ENCODE measurements around the gene TRERF1.
"Not testable (repeated sequence)": the region's sequence is repeated elsewhere in the genome, so short reads cannot be mapped to it uniquely, and the experiment has no call there.

The TRERF1 gene

DNA sequence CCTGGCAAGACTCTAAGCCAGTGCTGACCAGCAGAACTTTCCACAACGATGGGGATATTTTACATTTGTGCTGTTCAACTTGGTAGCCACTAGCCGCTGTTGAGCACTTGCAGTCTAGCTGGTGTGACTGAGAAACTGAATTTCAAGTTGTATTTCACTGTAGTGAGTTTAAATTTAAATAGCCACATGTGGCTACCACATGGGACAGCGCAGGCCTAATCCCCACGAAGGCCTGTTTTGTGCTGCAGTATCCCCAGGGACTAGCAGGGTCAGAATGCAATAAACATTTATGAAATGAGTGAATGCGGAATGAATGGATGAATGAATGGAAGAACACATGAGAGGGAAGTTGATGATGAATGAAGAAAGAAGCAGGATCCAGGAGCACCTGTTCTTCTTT, 115.8 kb downstream of the TRERF1 start:
- no peak for DNase-seq

DNA sequence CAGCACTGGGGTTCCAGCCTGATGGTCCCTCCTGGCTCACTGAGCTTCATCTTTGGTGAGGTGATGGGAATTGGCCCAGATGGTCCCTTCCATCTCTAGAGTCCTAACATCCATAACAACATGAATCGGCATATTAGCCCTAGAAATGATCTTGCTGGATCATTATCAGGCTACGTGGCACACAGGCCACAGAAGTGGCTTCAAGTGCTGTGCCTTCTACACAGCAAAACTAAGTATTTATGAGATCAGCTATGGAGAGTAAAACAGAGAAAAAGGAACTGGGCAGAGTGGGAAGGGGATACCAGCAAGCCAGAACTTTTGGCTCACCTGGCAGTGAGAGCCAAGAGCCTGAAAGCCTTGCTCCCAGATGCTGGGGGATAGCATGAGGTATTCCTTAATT, 116.9 kb downstream of the TRERF1 start:
- no peak for DNase-seq

GRCh38 chr6:42333612-42334011, 118.1 kb downstream of the TRERF1 start:
- DNase-seq: no peak

- no peak for DNase-seq
These were observed 118.8 kb downstream of the TRERF1 start for GRCh38 chr6:42332916-42333315.

DNA sequence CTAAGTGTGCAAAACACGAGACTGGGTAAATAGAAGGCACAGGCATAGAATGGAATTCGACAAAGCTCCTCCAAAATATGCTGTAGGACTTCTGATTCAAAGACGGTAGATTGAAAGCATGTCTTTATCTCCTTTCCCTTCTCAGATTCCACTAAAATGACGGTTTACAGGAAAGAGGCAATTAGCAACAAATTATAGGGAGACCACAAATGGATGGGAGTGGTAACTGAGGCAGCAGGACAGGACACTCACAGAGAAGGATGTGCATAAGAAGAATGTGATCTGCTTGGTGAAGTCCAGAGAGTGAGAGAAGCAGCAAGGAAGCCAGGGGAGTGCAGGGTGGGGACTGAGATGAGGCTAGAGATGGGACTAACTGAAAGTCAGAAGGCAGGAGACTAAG, 120.7 kb downstream of the TRERF1 start:
- no peak for DNase-seq

GRCh38 chr6:42326248-42326647, 125.5 kb downstream of the TRERF1 start:
- DNase-seq: no peak

- not testable (repeated sequence) for DNase-seq
These were observed 126.9 kb downstream of the TRERF1 start for GRCh38 chr6:42324656-42325324.

GRCh38 chr6:42322676-42323075, 129.1 kb downstream of the TRERF1 start:
- DNase-seq: no peak

GRCh38 chr6:42321976-42322375, 129.8 kb downstream of the TRERF1 start:
- DNase-seq: no peak

DNA sequence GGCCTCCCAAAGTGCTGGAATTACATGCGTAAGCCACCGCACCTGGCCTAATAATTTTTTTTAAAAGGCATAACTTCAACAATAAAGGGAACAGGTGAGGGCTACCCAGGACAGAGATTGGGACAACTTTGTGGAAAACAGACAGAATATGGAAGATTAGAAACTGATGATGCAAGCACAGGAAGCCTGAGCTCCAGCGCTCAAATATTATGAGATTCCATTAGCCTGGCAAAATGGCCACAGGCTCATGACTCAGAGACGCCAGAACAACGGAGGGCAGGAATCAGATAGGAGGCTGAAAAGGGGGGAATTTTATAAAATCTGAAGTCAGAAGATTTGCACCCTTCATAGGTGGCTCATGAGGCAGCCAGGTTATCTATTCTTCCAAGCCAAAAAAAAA, 131.0 kb downstream of the TRERF1 start:
- no peak for DNase-seq

GRCh38 chr6:42318480-42318879, 133.2 kb downstream of the TRERF1 start:
- no peak for DNase-seq

- DNase-seq: peak; percentile 3
These were observed 134.7 kb downstream of the TRERF1 start for GRCh38 chr6:42316981-42317380.

DNA sequence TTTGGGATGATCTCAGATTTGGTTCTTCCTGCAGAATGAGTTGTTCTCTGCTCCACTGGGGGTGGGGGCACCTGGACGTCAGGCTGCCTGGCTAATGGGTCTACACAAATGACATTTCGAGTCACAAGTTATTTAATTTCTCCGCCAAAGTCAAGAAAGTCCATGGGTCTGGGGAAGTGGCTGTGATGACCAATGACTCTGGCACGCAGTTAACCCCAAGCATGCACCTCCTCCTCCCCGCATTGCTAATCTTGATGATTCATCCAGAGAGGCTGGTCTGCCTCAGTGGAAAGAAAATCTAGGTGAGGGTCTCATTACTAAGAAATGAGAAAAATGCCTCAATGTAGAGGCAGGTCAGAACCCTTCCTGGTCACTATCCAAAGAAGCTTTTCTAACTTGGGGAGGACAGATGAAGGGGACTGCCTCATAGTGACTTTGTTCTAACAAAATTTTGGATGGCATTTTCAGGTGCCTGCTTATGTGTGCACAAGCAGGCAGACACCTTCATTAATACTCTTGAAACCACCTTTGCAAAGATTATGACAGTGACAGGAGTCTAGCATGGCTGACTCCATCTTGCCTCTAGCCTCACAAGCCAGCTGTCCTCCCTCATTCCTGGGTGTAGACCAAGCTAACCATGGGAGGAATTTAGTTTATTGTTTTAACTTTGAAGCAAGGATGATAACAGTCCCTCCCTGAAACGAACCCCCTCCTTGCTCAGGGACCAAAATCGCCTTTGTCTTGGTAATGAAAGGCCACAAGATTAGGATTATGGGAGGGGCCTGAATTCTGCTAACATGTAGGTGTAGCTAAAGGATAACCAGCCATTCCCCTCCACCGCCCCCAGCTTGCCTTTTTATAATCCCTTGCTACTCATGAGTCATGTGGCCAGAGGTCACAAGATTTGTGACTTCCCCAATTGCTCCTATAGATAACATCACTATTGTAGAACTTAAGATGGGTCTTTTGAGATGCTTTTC, 135.4 kb downstream of the TRERF1 start:
- DNase-seq: peak; percentile 19

DNA sequence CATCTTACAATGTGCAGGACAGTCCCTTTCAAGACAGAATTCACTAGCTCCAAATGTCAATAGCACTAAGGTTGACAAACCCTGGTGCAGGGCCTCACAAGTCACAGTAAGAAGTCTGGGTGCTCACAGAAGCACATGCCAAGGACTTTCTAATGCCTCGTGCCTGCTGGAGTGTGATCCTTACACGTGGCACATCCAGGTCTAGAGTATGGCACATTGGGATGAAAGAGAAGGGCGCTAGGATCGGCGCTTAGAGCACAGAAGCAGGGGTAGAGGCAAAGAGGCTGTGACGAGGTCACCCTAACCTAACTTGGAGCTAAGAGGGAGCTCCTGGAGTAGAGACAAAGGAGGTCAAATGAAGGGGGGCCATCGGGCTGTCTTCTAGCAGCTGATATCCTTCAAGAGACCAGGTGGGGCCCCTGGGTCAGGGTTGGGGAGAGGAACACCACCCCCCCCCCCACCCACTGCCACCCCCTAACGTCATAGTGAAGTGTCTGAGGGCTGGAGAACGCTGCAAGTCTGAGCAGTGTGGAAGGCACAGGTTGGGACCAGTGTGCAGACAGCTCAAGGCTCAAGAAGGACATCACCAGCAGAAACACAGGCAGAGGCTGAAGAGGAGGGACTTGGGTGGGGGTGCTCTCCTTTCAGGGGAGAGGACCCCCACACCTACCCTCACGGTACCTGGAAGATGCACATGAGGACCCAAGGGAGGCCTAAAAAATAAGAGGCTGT, 136.3 kb downstream of the TRERF1 start:
- no peak for DNase-seq

GRCh38 chr6:42314571-42315258, 137.0 kb downstream of the TRERF1 start:
- DNase-seq: no peak

GRCh38 chr6:42313941-42314570, 137.7 kb downstream of the TRERF1 start:
- DNase-seq: no peak

DNA sequence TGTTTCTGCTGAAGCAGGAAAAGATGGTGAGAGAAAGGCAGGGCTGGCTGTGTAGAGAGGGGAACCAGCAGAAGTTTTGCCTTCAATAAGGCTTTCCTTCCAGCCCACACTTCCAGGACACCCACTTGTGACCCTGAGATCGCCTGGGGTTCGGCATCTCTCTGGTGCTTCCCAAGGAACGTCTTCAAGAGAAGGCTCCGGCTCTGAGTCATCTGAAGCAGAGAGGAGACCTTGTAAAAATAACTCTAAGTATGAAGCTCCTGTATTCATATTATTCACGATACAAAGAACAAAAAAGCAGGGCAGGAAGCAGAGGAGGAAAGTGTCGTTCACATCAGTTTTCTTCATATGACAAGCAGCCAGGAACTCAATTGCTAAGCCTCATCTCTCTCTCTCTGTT, 138.7 kb downstream of the TRERF1 start:
- no peak for DNase-seq

DNA sequence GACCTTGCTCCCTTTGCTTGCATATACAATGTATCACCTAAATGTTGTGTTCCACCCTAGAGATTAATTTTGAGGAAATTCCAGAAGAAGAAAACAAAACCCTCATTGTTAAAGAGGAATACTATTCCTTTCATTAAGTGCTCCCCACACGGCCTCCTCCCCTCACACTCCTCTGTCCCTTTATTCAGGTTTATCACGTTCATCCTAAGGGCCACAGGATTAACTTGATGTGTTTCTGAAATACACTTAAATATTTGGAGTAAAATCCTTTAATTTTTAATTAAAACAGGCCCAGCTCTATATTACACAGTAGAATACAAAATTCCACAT, 144.6 kb downstream of the TRERF1 start:
- no peak for DNase-seq

- DNase-seq: no peak
These were observed 145.1 kb downstream of the TRERF1 start for GRCh38 chr6:42306439-42307140.

- no peak for DNase-seq
These were observed 147.5 kb downstream of the TRERF1 start for GRCh38 chr6:42304053-42304712.

DNA sequence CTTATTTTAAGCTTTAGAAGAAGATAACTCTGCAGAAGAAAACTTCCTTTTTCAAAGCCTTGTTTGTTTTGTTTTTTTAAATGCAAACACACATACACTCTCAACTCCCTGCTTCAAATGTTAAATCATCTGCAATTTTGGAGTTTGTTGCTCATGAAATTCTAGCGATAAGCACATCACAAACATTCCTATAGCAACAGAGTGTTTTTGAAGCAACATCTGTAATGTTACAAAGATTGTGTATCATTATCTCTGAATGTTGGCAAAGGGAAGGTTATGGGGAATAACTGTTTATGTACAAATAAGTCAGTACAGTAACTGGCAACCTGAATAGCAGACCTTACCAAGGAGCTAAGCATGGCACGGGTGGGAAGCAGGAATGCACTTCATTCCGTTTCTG, 149.3 kb downstream of the TRERF1 start:
- no peak for DNase-seq

Data from right forelimb (tissue), 1 donor.